ENCODE data around the gene PABPN1. TPM values are rescaled to one million over a fixed set of nuclear protein-coding genes. Genes with fewer than 3 reads are reported as not detected.

PABPN1 gene
- total RNA-seq, 1 donor from 2014 or later = 355 TPM

DNA sequence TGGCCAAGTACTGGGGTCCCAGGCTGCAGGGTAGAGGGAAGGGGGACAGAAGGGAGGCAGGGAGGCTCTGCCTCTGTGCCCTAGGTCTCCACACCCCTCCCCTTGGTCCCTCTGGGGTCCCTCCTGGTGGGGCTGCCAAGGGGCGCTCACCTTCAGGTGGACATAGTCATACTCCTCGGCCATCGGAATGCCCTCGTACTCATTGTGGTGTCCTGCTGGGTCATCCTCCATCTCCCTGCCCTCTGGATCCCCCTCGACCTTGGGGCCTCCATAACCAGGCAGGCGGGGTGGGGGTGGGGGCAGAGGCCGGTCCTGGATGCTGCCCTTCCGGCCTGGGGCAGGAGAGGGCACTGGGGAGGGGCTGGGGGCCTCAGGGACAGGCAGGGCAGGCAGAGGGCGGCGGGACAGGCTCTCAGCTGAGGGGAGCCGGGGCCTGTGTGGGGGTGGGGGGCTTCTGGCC, 37.9 kb downstream of the PABPN1 start:
- Mint-ChIP-seq H3K36me3 (ENCODE audit: unreplicated experiment) (peaks cover 11% of the 10 kb centered on the region), H3K27ac (ENCODE audit: unreplicated experiment) (no peak overlapping the region), H3K27me3 (ENCODE audit: unreplicated experiment) (peaks cover 9% of the 10 kb centered on the region), H3K9me3 (ENCODE audit: unreplicated experiment) (peaks cover 13% of the 10 kb centered on the region), H3K4me3 (ENCODE audit: unreplicated experiment) (no peak overlapping the region), H3K4me1 (ENCODE audit: low read depth, unreplicated experiment) (peaks cover 13% of the 10 kb centered on the region)
- no peak for DNase-seq
- TF ChIP-seq, protein P1, sequence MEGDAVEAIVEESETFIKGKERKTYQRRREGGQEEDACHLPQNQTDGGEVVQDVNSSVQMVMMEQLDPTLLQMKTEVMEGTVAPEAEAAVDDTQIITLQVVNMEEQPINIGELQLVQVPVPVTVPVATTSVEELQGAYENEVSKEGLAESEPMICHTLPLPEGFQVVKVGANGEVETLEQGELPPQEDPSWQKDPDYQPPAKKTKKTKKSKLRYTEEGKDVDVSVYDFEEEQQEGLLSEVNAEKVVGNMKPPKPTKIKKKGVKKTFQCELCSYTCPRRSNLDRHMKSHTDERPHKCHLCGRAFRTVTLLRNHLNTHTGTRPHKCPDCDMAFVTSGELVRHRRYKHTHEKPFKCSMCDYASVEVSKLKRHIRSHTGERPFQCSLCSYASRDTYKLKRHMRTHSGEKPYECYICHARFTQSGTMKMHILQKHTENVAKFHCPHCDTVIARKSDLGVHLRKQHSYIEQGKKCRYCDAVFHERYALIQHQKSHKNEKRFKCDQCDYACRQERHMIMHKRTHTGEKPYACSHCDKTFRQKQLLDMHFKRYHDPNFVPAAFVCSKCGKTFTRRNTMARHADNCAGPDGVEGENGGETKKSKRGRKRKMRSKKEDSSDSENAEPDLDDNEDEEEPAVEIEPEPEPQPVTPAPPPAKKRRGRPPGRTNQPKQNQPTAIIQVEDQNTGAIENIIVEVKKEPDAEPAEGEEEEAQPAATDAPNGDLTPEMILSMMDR (IDR thresholded peaks at IDR 0.05; ENCODE audit: partially characterized antibody, unreplicated experiment) = no peak

DNA sequence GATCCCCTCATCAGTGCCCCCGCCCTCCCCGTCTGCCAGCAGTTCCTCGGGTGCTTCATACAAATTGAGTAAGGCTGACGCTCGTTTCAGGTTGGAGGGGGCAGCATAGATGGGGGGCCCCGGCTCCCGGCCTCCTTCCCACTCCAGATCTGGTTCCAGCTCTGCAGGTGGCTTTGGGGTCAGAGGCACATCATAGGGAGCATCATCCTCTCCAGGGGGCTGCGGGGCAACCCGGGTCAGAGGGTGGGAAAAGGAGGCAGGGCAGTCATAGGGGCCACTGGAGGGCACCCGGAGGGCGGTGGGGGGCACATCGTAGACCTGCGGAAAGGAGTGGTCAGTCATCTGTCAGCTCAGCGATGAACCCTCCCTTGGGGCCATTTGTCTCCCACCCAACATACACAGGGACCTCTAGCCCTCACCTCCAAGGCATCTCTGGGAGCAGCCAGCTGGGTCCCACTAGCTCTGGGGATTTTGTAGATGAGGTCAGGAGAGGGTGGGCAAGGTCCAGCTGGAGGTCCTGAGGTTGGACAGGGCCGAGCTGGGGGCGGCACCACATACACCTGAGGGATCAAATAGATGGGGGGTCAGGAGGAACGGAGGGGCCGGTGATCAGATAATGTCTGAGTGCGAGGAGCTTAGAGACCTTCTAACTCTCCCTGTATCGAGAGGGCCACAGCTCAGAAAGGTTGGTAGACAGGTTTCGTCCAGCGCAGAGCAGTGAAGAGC, 38.6 kb downstream of the PABPN1 start:
- Mint-ChIP-seq H3K36me3 (ENCODE audit: unreplicated experiment) (peaks cover 11% of the 10 kb centered on the region), H3K4me1 (ENCODE audit: low read depth, unreplicated experiment) (peaks cover 15% of the 10 kb centered on the region), H3K27me3 (ENCODE audit: unreplicated experiment) (peaks cover 16% of the 10 kb centered on the region), H3K4me3 (ENCODE audit: unreplicated experiment) (no peak overlapping the region), H3K27ac (ENCODE audit: unreplicated experiment) (no peak overlapping the region), H3K9me3 (ENCODE audit: unreplicated experiment) (peaks cover 14% of the 10 kb centered on the region)
- no peak for DNase-seq
- TF ChIP-seq, protein P1 (IDR thresholded peaks at IDR 0.05; ENCODE audit: partially characterized antibody, unreplicated experiment) = no peak

DNA sequence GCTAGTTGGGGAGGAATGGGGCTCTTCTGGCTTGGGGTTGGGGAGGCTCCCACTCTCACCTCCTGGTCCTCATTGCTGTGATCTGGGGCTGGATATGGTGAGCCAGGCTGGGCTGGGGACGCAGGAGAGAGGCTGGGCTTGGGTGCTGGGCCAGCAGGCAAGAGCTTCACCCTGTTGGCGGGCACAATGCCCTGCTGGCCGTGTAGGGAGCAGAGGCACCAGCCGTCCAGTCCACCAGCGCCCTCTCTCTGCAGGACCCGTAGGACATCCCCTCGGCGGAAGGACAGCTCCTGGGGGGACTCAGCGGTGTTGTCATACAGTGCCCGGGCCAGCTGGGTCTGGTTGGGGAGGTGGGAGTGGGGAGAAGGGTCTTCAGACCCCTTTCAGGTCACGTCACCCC, 39.2 kb downstream of the PABPN1 start:
- TF ChIP-seq, protein P1 (IDR thresholded peaks at IDR 0.05; ENCODE audit: partially characterized antibody, unreplicated experiment) = no peak
- peaks cover 6% of the 10 kb centered on the region for H3K36me3 Mint-ChIP-seq (ENCODE audit: unreplicated experiment)
- H3K4me3 Mint-ChIP-seq (ENCODE audit: unreplicated experiment) = no peak overlapping the region
- DNase-seq = no peak
- no peak overlapping the region for H3K27ac Mint-ChIP-seq (ENCODE audit: unreplicated experiment)
- peaks cover 13% of the 10 kb centered on the region for H3K9me3 Mint-ChIP-seq (ENCODE audit: unreplicated experiment)
- H3K27me3 Mint-ChIP-seq (ENCODE audit: unreplicated experiment) = peaks cover 17% of the 10 kb centered on the region
- H3K4me1 Mint-ChIP-seq (ENCODE audit: low read depth, unreplicated experiment) = peaks cover 15% of the 10 kb centered on the region

DNA sequence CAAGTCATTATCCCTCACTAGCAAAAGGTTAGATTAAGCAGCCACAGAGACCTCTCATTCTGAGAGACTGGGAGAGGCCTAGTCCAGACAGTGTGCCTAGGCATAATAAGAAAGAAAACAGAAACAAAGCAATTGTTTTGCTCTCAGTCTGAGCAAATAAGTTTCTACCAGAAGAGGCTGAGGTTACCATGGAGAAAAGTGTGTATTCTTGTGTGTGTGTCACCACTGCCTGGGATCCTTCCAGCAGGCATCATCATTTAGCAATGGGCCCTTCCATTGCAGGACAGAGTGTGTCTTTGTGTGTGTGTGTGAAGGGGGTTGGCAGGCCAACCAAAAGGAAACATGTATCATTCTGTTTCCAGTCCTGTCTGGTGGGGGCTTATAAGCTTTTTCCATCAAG, 40.1 kb downstream of the PABPN1 start:
- TF ChIP-seq, protein P1 (IDR thresholded peaks at IDR 0.05; ENCODE audit: partially characterized antibody, unreplicated experiment) = no peak
- Mint-ChIP-seq H3K9me3 (ENCODE audit: unreplicated experiment) (peaks cover 13% of the 10 kb centered on the region), H3K27me3 (ENCODE audit: unreplicated experiment) (peaks cover 14% of the 10 kb centered on the region), H3K4me3 (ENCODE audit: unreplicated experiment) (peak overlapping the region; percentile 60), H3K36me3 (ENCODE audit: unreplicated experiment) (peaks cover 6% of the 10 kb centered on the region), H3K27ac (ENCODE audit: unreplicated experiment) (peak overlapping the region; percentile 49), H3K4me1 (ENCODE audit: low read depth, unreplicated experiment) (peaks cover 15% of the 10 kb centered on the region)
- DNase-seq = no peak

DNA sequence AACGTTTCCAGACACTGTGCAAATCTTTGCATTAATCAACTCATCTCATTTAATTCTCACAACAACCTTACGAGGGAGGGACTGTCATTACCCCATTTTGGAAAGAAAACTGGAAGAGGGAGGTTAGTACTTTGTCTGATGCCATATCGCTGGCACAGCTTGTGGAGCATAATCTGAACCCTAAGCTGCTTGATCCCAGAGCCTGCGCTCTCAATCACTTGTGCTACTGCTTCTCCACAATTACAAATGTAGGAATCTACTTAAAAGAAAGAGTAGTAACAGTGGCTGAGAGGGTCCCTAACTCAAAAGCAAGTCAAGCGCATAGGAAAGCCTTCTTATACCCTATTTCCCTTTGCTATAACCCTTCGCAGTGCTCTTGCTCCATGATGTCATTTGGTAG, 40.5 kb downstream of the PABPN1 start:
- peaks cover 17% of the 10 kb centered on the region for H3K27me3 Mint-ChIP-seq (ENCODE audit: unreplicated experiment)
- H3K4me3 Mint-ChIP-seq (ENCODE audit: unreplicated experiment) = peak overlapping the region; percentile 69
- H3K36me3 Mint-ChIP-seq (ENCODE audit: unreplicated experiment) = peaks cover 6% of the 10 kb centered on the region
- H3K9me3 Mint-ChIP-seq (ENCODE audit: unreplicated experiment) = peaks cover 15% of the 10 kb centered on the region
- H3K27ac Mint-ChIP-seq (ENCODE audit: unreplicated experiment) = peak overlapping the region; percentile 70
- TF ChIP-seq, protein P1 (IDR thresholded peaks at IDR 0.05; ENCODE audit: partially characterized antibody, unreplicated experiment) = no peak
- DNase-seq = no peak
- H3K4me1 Mint-ChIP-seq (ENCODE audit: low read depth, unreplicated experiment) = peaks cover 17% of the 10 kb centered on the region

All from glutamatergic neuron (in vitro differentiated cells).